ENCODE results near the gene ADGRF5.

Gene ADGRF5

DNA sequence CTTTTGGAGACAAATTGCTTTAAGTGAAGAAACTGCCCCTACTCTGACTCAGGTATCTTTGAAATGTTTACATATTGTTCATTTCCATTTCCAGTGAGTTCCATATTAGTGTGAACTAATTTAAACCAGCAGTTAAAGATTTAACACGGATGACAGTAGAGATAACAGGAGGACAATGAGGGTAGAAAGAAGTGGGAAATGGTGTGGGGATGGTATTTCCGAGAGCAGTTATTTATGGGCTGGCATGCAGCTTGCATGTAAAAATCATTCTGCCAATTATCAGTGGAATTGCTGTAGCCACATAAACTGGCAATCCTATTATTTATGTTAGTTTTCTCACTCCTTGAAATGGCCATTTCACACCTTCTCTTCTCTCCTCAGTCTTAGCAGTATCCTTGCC lies 8.6 kb upstream of the ADGRF5 start:
- no peak for DNase-seq (ENCODE audit: low spot score)

DNA sequence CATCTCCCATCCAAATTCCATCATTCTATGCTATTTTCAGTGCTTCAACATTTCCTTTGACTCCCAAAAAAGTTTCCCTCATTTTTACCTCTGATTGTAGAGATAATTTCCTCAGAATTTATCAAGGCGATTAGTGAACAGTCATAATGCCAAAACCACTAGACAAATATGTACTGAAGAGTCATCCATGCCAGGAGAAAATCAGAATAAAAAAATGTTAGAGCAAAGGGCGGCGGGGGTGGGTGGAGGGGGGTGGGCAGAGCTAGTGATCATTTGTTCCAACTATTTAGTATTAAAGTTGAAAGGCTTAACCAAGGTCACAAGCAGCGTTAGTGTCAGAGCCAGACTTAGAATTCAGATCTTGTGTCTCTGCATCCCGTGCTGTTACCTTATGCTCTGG lies 5.3 kb upstream of the ADGRF5 start:
- no peak for DNase-seq (ENCODE audit: low spot score)

DNA sequence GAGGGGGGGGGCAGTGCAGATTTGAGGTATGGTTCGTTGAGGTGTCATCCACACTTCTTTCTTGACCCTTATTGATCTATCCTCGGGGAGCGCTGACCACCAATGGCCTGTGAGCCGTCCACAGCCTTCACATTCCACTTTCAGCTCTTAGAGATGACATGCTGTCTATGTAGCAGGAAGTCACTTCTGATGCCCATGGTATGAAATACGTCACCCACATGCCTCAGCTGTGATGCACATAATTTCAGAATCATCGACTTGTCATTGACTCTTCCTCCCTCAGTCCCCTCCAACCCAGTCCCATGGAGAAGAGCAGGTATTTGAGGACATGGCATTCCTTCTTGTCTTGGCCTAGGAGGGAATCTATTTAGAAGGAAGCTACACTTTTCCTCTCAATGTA lies 4.7 kb upstream of the ADGRF5 start:
- DNase-seq (ENCODE audit: low spot score): no peak

DNA sequence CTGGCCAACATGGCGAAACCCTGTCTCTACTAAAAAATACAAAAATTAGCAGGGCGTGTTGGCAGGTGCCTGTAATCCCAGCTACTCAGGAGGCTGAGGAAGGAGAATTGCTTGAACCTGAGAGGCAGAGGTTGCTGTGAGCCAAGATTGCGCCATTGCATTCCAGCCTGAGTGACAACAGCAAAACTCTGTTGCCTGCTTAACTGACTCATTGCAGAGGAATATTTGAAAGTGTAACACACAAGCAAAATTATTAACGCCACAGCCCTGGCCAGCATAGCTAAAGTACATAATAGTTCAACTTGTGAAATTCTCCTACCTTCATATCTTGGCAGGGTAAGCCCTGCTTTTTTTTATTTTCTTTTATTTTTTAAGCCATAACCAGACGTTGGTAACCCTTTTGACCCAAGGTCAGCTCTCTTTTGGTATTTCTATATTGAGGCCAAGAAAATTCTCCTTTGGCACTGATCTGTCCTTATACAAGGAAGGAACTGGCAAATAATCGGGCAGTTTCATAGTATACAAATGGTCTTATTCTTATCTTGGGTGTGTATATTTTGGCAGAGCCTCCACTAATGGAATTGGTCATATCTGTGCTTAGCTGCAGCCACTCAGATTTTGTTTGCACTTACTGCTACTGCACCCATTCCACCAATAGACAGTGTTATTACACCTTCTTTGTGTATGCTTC lies 4.0 kb upstream of the ADGRF5 start:
- no peak for DNase-seq (ENCODE audit: low spot score)

DNA sequence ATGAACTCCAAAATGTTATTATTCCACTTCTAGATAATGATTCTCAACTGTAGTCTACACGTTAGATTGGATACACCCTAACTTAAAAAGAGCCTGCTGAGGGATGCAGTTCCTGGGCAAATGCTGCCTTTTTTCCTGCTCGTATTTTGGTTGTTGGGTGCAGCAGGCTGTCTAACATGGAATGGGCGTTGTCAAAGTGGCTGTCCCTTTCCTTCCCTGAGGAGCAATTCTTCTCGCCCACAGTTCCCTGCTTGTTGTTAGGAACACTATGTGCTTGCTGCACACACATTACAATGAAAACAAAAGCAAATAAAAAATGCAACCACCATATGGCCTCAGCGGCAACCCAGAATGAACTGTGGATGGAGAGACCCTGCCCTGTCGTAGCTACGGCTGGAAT lies 1.7 kb upstream of the ADGRF5 start:
- DNase-seq (ENCODE audit: low spot score): no peak

DNA sequence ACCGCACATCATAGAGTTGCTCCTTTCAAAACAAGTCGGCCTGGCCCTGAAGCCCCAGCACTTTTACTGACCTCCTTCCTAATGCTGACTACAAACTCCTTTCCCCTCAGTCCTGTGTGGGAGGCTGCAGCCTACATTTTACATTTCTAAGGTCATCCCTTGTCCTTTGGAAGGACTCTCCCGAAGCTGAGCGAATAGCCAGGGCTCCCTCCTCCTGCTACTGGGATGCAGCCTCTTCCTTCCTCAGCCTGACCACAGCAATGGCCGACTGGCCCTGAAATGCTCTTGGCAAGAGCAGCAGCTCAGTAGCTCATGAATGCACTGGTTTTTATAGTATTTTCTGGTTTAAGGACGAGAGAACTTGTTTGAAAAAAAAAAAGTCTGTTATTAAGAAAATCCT lies 679 bp downstream of the ADGRF5 start:
- DNase-seq (ENCODE audit: low spot score): no peak

DNA sequence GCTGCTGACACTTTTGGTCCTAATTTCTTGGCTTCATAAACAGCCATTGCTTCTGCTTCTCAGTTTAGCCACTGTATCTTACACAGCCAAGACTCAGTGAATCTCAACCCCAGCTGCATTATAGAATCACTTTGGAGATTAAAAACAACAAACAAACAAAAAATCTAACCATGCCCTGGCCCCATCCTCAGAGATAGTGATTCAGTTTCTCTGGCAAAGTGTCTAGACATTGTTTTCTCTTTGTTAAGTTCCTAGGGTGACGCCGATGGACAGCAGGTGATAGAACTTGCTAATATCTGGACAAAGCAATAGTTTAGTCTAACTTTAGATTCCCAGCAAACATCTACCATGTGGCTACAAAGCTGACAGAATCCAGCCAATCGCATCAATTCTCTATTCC lies 2.9 kb downstream of the ADGRF5 start:
- no peak for DNase-seq (ENCODE audit: low spot score)

DNA sequence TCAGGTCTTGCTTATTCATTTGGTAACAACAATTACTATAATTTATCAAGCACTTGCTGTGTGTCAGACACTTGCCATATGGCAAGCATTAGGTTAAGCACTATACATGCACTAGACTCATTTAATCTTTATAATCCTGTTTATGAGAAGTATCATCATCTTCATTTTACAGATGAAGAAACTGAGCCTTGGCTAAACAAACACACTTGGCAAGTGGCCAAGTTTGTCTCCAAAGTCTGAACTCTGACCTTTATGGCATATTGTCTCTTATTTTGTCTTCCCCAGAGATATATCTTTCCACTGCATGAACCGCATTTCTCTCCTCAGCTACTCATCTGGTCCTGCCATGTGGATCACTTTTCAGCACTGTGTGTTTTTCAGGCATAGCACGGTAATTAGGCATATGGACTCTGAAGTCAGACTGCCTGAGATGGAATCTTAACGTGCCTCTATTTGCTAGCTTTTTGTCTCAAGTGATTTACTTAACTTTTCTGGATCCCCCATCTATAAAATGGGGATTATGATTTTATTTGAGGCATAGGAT lies 4.7 kb downstream of the ADGRF5 start:
- no peak for DNase-seq (ENCODE audit: low spot score)

DNA sequence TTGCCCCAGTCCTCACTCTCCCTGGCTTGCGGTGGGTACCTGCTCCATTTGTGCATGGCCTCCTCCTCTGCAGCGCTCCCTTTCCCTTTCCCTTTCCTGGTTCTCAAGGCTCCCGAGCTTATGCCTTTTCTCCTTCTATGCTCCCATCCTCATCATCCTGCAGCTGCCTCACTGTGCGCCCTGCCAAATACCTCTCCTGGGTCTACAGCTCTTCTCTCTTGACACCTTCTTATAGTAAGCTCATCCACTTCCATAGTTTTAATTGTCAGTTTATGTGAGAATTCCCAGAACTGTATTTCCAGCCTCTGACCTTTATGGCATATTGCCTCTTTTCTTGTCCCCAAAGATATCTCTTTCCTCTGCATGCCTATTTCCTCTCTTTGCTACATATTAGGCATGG lies 5.9 kb downstream of the ADGRF5 start:
- no peak for DNase-seq (ENCODE audit: low spot score)

DNA sequence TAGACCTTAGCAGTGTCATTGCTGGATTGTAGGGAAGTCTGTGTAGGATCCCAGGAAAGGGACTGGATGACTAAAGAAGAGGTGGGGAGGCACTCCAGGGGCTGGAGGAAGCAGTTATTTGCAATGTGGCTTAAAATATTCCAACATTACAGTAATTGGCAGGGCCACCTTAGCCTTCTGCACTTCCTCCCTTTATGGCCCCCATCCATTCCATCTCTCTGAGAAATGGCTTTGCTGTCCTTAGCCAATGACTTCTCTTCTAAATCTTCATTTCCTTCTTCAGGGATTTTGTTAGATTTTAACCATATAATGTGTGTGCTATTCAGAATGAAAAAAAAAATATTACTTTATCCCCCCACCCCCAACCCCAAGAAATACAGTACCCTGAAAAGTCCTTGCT lies 6.4 kb downstream of the ADGRF5 start:
- DNase-seq (ENCODE audit: low spot score): no peak

DNA sequence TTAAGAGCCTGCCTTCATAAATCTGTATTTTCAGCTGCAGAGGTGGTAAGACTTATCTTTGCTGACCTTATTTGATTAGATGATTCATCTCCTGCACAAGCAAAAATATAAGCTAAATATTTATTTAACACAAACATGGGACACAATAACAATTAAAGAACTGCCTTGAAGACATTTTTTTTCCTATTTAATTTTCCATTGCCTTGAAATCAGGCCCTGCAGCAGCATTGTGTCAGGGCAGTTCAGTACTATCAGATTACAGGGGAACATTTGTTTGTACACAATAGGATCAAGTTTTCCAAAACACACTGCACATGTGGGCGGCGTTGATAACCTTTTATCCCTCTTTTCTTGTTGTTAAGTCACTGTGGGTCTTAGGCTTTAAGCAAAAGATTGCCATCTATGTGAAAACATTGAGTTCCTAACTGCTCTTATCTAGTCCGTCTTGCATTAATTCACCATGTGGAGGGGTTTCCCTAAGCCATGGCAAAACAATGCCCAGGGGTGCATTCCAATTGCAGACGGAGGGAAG lies 7.4 kb downstream of the ADGRF5 start:
- DNase-seq (ENCODE audit: low spot score): no peak

DNA sequence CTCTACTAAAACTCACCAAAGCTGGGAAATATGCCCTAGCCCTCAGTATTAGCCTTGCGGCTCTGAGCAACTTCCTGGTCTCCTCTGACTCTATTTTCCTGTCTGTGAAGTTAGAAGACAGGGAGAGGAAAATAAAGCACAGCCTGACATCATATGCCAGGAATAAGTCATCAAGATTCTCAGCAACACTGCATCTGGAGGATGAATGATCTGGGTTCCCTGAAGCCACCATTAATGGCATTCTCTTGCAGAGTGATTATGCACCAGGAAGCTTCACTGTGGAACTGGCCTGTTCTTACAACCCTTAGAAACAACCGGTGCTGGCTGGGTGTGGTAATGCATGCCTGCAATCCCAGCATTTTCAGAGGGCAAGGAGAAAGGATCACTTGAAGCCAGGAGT lies 12.4 kb downstream of the ADGRF5 start:
- no peak for DNase-seq (ENCODE audit: low spot score)

DNA sequence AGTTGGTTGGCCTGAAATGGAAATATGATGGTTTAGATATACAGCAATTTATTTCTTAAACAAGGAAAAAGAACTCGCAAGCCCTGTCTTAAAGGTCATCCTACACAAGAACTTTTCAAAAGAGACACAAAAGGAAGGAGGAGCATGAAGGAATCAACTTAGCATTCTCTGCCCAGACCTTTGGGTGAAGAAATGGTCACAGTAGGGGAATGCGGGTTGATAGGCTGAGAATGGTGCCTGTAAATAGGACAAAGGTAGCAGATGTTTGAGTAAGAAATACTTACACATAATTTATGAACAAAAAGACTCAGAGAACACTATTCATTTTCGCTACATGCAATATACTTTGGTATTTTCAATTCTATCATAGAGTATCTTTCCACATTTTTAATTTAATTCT lies 15.0 kb downstream of the ADGRF5 start:
- DNase-seq (ENCODE audit: low spot score): no peak

DNA sequence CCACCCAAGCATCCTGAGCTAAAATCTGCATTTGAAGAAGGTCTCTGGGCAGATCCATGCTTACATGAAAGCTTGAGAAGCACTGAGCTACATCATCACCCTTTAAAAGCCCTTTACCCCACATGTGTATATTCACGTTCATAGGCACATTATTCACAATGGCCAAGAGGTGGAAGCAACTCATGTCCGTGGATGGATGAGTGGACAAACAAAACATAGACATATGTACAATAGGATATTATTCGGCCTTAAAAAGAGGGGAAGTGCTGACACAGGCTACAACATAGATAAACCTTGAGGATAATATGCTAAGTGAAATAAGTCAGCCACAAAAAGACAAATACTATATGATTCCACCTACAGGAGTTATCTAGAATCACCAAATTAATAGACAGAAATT lies 17.6 kb downstream of the ADGRF5 start:
- no peak for DNase-seq (ENCODE audit: low spot score)

DNA sequence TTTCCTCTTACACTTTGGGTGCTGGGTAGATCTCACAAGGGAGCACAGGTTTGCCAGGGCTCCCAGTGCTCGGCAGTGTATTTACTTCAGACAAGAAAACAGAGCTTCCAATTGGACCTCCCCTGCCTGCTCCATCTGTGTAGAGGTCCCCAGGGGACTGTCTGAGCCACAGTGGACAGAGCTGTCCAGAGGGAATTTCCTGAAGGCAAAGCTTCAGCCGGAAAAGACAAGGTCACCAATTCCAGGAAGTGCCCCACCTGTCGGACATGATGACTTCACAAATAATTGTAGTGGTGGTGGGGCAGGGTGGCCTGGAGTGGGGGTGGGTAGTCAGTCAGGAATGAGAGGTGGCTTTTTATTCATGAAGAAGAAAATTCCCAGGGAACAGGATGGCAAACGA lies 18.6 kb downstream of the ADGRF5 start:
- no peak for DNase-seq (ENCODE audit: low spot score)

DNA sequence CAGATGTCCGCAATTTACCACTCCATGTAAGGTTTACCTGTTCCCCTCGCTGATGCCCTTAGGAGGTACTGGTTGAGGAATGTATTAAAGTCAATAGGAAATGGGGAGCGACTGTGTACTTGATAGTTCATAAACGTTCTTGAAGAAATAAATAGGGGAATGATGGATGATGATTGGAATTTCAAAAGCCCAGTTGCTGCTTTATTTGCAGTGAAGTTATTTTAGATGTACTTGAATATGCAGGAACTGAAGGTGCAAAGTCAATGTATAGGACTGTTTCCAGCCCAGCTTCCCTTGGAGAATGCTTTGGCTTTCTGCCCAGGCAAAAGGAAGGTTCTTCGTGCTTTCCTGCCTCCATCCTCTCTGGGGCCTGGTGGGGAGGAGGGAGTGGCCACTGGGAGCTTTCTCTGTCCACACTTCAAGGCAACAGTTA lies 19.8 kb downstream of the ADGRF5 start:
- DNase-seq (ENCODE audit: low spot score): no peak

DNA sequence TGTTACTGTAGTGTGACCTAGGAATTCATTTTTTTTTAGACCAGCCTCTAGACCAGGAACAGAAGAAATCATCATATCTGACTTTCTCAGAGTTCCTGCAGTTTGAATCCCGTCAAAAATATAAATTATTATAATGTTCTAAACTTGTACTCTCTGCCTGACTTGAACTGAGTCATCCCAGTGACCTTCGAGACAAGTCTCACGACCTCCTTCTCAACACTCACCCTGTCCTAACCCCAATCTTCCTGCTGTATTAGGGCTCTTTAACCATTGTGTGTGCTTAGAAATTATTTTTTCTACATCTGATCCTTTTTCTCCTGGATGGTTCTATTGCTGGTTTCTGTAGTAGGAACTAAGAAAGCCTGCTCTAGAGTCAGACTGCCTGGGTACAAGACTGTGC lies 21.5 kb downstream of the ADGRF5 start:
- DNase-seq (ENCODE audit: low spot score): no peak

DNA sequence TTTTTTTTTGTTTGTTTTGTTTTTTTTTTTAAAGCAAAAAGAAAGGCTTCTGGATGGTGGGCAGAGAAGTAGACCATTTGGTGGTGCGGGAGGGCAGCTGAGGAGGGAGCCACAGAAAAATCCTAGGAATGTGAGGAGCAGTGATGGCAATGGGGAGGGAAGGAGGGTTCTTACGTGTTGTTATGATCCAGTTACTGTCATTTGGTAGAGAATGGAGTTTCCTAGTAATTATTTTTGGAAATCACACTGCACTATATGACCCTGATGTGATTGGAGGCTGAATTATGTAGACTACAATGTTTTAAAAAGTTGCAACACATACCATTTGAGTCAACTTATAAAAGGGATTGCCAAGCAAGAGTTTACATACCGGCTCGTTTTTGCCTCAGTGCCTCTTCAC lies 22.1 kb downstream of the ADGRF5 start:
- DNase-seq (ENCODE audit: low spot score): no peak

DNA sequence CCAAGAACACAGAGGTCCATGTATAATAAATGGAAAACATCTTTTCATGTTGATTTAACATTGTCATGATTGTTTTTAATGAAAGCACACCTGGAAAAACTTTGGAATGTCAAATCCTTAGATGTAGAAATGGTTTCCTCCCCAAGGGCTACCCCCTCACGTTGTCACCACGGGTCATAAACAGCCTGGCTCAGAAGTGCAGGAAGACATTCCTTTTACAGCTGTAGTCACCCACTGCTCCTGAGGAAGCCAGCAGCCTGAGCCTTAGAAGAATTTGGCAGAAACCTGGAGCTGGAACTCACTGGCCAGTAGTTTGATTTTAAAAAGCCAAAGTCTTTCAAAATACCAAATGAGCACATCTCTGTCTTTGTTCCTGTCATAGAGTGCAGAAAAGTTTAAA lies 23.7 kb downstream of the ADGRF5 start:
- DNase-seq (ENCODE audit: low spot score): no peak

DNA sequence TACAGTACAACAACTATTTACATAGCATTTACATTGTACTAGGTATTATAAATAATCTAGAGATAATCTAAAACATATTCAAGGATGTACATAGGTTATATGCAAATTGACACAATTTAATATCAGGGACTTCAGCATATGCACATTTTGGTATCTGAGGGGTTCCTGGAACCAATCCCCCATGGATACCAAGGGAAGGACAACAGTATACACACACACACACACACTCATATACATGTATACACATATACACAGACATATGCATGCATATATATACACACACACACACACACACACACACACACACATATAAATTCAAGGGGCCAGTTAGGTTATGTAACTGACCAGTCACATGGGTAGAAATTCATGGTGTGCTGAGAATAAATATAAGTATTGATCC lies 24.9 kb downstream of the ADGRF5 start:
- DNase-seq (ENCODE audit: low spot score): no peak

DNA sequence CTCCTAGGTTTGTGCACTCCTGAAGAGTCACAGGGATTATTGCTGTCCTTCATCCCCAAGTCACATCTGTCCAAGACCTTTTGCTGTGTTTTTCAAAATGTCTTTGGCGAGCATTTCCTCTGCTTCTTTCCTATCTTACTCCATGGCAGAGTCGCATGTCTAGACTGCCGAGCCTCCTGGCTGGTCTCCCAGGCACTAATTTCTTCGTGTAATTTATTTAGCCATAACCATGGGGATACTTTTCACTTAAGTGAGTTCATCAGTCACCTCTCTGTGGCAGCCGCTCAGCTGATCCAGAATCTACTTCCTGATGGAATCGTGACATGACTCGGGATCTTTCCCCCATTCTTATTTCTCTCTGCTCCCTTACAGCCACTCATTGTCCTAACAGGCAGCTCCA lies 25.8 kb downstream of the ADGRF5 start:
- DNase-seq (ENCODE audit: low spot score): no peak

DNA sequence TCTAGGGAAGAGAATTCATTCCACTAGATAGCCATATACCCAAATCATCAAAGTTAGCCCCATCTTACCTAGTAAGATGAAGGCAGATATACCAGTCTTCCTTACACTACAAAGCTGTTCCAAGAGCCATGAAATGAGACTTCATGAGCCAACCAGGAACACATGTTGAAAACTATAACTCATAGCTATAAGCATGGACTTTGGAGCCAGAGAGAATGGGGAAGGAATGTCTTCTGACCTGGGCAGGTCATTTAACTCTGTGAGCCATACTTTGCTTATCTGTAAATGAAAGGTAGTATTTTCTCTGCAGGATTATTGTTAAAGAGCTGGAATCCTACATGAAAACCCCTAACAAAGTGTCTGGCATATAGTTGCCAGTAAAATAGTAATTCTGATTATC lies 27.3 kb downstream of the ADGRF5 start:
- no peak for DNase-seq (ENCODE audit: low spot score)

DNA sequence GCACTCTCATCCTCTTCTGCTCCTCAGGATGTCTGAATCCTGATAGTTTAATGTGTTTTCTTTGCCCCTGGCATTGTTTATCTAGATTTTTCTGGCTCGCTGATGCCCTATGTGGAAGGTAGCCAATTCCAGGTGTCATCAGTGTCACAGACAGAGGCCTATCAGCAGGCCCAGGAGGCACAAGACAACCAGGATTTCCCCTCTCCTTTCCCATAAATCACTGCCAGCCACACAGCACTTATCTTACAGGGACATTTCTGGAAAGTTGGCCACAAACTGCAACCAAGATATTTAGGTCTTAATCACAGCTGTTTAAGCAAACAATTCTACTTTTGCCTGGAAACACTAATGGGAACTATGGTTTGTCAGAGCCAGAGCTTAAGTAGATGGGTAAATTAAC lies 28.1 kb downstream of the ADGRF5 start:
- DNase-seq (ENCODE audit: low spot score): no peak

DNA sequence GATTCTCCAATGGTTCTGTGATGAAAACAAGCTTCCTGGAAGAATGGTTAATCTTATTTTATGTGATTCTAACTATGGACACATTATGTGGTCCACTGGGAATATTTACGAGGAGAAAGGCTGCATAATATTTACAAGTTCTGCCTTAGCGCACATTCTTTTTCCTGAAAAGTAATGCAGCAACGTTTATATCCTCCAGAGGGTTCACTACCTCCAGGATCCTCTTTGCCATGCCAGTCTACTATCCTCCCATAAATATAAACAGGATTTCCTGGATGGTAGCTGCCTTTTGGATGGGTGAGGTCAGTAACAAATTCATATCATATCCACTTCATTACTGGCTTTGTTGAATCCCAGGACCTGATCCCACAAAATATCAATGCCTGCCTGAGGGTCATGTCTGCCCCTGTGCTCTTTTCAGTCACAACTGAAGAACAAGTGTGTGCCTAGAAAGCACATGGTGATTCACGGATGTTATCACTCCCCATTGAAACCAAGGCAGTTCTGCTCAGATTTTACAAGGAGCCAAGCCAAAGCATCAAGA lies 30.4 kb downstream of the ADGRF5 start:
- DNase-seq (ENCODE audit: low spot score): no peak
